GM18861 (cell line): Measurements from ENCODE around the gene RABGAP1.

Experiments used
- ATAC-seq: cut with Tn5 transposase; IDR thresholded peaks from one replicate; pipeline ENCODE4 v1.9.1; 2021; ENCODE audit not compliant: unreplicated experiment

The RABGAP1 gene

DNA sequence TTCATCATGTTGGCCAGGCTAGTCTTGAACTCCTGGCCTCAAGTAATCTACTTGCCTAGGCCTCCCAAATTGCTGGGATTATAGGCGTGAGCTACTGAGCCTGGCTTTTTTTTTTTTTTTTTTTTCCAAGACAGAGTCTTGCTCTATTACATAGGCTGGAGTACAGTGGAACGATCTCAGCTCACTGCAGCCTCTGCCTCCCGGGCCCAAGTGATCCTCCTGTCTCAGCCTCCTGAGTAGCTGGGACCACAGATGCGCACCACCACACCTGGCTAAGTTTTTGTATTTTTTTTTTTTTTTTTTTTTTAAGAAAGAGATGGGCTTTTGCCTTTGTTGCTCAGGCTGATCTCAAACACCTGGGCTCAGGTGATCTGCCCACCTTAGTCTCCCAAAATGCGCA, 66.4 kb downstream of the RABGAP1 start:
- no peak for ATAC-seq

GRCh38 chr9:123008909-123009308, 68.1 kb downstream of the RABGAP1 start:
- ATAC-seq = no peak

DNA sequence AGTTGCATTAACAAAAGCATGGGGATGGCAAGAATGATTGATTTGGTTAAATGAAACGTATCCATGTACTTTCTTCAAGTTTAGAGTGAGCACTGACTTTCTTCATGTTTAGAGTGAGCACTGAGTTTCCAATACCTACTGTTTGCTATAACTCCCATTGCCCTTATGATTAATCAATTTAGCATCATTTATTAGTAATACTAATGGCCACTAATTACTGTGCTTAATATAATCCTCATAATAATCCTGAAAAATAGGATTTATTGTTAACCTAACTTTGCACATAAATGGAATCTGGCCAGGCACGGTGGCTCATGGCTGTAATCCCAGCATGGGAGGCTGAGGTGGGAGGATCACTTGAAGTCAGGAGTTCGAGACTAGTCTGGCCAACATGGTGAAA, 70.6 kb downstream of the RABGAP1 start:
- no peak for ATAC-seq

DNA sequence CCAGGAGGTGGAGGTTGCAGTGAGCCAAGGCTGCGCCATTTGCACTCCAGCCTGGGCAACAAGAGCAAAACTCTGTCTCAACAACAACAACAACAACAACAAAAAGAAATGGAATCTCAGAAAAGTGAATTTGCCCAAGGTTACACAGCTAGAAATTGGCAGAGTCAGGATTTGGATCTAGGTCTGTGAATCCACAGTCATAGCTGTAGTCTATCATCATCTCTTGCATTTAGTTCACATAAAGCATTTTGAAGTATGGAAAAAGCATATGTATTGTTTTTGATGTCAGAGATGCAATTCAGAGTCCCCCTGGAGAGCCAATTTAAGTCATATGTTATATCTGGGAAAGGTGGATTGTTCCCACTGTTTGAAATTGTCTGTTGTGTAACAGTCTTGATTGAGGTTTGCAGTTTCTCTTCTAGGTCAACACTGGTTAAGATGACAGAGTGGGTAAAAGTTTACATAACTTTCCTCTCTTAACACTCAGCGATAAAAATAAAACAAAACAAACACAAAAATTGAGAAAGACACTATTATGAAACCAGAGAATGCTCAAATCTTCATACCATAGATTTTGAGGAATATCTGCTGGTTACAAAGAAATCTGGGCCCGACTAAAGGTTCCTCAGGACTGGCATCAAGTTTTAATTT, 71.2 kb downstream of the RABGAP1 start:
- ATAC-seq = no peak

DNA sequence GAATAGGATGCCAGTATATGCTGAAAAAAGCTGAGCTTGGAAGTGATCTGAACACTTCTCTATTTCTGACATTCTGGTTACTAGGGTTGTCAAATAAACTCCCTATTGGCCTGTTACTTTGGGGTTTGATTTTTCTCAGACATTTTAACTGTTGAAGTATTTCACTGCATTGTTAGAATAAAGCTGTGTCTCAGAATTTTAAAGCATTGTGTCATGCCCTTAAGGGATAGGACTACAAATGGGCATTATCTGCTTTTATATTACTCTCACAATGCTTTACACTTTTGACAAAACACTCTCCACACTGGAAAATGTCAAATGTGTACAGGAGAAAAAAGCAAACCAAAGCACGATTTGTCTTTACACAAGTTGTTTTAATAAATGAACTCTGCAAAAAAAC, 75.8 kb downstream of the RABGAP1 start:
- ATAC-seq = no peak

DNA sequence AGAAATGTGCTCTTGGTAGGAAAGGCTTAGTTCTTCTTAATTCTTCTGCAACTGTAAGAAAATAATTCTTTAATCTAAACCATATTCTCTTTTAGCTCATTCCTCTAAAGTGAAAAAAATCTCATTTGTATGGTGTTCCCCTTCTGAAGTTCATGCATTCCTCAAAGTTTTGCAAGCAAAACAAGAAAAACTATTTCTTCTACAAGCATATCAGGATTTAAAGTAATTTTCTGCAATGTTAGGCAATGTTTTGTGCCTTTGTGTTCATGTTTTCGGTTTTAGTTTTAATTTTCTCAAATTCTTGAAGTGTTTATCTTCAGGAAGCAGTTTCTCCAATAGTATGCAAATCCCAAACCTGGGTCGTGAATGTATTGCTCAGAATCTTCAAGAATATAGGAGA, 80.0 kb downstream of the RABGAP1 start:
- no peak for ATAC-seq

DNA sequence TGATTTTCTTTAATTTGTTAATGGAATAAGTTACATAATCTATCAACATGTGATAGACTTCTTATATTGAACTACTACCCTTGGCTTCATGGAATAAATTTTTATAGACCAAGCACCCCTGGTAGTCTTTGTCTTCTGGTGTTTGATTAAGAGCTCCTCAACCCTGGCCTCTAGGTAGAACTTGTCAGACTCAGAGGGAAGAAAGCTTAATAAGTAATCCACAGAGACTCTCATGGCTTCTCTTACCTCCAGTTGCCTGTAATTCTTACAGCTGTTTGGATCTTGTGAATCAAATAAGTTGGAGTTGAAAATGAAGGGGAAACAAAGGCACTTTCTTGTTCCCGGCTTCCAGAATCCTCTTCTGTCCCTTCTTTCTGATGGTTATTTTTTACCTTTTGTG, 85.6 kb downstream of the RABGAP1 start:
- no peak for ATAC-seq

DNA sequence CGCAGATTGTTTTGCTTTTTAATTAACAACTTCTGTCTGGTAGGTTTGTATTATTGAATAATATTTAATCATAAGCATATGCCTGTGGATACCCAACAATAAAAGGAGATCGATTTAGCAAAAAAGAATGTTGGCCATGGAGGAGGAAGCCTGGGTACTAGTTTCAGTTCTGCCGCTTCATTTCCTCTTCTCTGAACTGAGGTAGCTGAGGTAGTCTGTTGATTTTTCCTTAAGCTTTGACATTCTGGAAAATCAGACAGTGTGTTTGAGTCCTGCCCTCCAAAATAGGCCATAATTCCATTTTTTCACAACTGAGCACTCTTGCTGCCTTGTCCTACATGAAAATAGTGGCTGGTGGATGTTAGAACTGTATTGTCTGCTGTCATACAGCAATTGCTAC, 86.7 kb downstream of the RABGAP1 start:
- no peak for ATAC-seq

GRCh38 chr9:123028136-123028535, 87.3 kb downstream of the RABGAP1 start:
- ATAC-seq = no peak

DNA sequence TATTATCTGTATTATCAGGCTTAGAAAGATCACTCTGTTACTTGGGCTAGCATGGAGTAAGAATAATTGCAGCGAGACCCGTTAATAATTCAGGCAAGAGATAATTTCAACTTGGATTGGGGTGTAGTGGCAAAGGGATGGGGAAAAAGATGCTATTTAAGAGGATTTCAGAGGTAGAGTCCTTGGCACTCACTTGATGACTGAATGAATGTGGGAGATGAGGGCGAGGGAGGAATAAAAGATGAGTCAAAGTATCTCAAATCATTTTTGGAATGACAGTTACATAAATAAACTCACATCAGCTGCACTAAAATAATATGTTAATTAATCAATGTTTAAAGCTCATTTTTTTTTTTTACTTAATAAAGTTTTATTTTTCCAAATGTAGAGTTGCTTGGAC, 88.2 kb downstream of the RABGAP1 start:
- no peak for ATAC-seq

- ATAC-seq = no peak
These were observed 91.1 kb downstream of the RABGAP1 start for GRCh38 chr9:123031963-123032362.

DNA sequence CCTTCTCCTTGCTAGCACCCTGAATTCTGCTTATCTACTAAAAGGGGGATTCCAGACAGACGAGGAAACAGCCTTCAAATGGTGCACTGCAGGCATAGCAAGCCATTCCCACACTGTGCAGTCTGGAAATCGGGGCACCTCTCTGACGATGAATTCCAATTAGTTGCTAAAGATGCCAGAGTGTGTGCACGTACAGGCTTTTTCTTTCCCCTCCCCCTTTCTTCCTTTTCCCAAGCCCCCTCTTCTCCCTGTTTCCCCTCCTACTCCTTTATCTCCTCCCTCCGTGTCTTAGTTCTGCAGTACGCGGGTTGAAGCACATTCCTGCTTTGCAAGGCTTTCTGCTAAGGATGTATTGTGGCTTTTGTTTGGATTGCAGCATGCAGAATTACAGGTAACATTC, 92.5 kb downstream of the RABGAP1 start, which contains the start of gene GPR21:
Gene GPR21 (plus strand): TSS at position 316 of the 400 bp plus-strand sequence. CDS start 900 bp downstream, outside the sequence.
- no peak for ATAC-seq

- no peak for ATAC-seq
These were observed 93.2 kb downstream of the RABGAP1 start for GRCh38 chr9:123033864-123034601.

DNA sequence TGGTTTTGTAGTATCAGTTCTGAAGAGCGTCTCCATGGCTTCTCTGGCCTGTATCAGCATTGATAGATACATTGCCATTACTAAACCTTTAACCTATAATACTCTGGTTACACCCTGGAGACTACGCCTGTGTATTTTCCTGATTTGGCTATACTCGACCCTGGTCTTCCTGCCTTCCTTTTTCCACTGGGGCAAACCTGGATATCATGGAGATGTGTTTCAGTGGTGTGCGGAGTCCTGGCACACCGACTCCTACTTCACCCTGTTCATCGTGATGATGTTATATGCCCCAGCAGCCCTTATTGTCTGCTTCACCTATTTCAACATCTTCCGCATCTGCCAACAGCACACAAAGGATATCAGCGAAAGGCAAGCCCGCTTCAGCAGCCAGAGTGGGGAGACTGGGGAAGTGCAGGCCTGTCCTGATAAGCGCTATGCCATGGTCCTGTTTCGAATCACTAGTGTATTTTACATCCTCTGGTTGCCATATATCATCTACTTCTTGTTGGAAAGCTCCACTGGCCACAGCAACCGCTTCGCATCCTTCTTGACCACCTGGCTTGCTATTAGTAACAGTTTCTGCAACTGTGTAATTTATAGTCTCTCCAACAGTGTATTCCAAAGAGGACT, 94.2 kb downstream of the RABGAP1 start:
- ATAC-seq = no peak

DNA sequence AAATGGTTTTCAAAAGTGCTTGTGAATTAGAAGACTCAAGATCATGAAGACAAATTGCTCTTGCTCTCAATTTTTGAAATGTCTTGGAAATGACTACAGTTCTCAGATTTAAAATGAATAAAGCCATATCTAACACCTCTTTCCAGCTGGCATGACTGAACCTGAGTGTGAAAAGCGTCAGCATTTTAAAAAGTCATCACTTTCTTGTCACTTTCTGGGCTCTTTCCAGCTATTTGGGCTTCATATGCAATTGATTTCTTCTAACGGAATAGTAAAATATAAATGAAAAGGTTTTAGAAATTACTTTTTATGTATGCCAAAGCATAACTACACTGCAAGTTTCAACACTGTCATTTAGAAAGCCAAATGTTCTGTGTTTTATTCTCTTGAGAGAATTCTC, 95.0 kb downstream of the RABGAP1 start:
- no peak for ATAC-seq

DNA sequence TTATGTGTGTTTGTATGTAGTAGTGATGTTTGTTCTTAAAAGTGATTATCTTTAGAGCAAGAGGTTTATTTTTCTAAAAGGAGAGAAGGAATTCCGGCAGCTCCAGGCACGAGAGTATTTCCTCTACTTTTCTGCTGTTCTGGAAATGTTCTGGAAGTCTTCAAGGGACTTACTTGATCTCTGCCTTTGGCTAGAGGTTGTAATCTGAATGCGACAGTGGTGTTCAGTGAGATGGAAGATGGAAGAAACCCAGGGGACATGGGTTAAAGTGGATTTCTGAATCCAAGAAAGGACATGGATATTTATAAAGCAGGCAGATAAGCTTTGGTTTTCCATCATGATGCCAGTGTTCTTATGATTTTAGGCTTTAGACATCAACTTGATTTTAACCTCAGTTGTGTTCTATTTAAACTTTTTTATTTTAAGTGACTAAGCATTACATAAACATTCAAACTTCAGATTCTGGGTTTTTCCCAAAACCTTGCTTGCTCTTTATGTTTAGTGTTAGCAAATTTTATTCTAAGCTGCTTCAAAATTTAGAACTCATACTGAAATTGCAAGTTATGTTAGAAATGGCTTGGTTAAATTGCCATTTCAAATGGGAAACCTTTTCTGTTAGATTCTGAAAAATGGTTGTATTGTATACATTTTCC, 96.2 kb downstream of the RABGAP1 start:
- no peak for ATAC-seq

- no peak for ATAC-seq
These were observed 98.9 kb downstream of the RABGAP1 start for GRCh38 chr9:123039617-123040219.

DNA sequence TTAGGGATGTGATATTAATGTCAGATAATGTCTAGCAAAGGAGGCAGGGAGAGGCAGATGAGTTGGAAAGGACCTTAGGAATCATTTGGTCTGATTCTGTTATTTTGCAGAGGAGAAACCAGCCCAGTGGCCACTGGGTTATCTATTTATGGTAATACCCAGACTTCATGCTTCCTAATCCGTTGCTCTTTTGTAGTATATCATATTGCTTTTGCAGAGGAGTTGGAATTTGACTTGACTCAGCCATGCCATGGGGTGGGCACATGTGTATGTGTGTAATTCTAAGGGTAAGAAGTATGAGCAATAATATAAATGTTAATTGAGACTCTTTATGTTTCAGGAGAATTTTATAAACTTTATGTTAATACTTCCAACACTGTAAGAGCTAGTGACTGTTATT, 100.0 kb downstream of the RABGAP1 start:
- no peak for ATAC-seq

DNA sequence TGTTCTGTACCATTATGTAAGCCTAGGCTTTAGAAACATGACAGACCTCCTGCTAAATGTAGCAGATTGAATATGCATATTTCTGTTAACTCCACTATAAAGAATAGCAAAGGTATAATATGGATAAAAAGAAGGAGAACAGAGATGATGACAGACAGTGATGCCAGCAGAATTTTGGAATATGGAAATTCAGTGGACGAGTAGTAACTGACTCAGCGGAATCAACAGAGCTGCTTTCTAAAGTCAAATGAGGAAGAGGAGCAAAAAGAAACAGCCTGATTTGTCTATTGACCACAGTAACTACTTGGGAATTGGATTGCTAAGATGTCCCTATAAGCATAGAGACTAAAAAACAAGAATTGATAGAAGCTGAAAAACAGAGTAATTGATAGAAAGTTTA, 100.7 kb downstream of the RABGAP1 start:
- ATAC-seq = no peak

DNA sequence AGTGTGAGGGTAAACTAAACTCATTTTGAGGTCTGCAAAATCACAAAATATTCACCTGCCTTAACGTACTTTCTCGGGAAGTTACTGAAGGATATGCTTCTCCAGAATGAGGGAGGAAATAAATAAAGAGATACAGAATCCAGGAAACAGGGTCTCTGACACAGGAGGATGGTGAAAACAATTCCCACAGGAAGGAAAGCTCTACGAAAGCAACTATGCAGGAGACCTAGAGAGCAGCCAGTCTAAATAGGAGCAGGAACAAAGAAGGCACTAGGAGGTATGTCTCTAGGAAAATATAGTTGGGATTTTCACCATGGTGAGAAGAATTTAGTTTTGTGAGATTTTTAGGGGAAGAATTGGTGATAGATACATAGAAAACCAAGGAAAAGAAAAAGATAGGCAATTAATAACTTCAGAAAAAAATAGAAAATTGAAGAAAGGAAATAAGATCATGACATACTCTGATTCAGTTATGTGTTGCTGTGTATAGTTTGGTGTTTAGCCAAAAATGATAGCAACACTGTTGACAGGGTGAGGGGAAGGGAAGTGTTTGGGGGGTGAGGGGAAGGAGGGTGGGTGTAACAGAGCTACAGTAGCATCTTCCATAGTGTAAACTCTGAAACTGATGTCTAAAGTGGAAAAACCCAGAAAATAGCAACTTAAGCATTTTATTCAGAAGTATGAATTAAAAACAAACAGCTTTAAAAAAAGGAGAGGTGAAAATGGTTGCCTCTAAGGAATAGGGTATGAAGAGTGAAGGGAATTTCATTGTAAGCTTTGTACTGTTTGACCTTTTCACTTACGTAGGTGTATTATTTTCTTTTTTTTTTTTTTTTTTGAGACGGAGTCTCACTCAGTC, 102.5 kb downstream of the RABGAP1 start:
- ATAC-seq = no peak
